Ascending aorta (tissue), 2 donors: ENCODE data around the gene FOXF1. TPM values are rescaled to one million over a fixed set of nuclear protein-coding genes. Genes with fewer than 3 reads are reported as not detected.

Source experiments
- DNase-seq, 2 donors: peaks; one replicate each; pipeline ENCODE4 v3.0.0-alpha.2; 2019; ENCODE audit warnings: low spot score in 2 of 2
- H3K27ac ChIP-seq, 2 donors: fragments of 200-600 bp; sonication (generic); one replicate each; pipeline ENCODE4 v1.5.1; 2016 to 2017; ENCODE audit warnings: mild to moderate bottlenecking in 1 of 2
- H3K27me3 ChIP-seq: fragments of 200-600 bp; sonication (generic); one replicate; pipeline ENCODE4 v1.5.1; 2017
- H3K36me3 ChIP-seq, 2 donors: fragments of 200-600 bp; sonication (generic); one replicate each; pipeline ENCODE4 v1.5.1; 2016
- H3K4me1 ChIP-seq, 2 donors: fragments of 200-600 bp; sonication (generic); one replicate each; pipeline ENCODE4 v1.5.1; 2016 to 2017; ENCODE audit warnings: mild to moderate bottlenecking in 1 of 2
- H3K4me3 ChIP-seq, 2 donors: fragments of 200-600 bp; sonication (generic); one replicate each; pipeline ENCODE4 v1.5.1; 2016 to 2017; ENCODE audit warnings: mild to moderate bottlenecking in 1 of 2
- H3K9me3 ChIP-seq, 2 donors: fragments of 200-600 bp; sonication (generic); one replicate each; pipeline ENCODE4 v1.5.1; 2016
- intact Hi-C: fragments of 100-400 bp; cut with DNase I; formaldehyde crosslinking; loops from one replicate; pipeline ENCODE4 v1.15.1; 2023
- total RNA-seq: library from RNA; depleted of rRNA; stranded (reverse); fragments of >200 nt; gene quantifications from one replicate; pipeline ENCODE4 v1.1.0, GENCODE V29; 2016
- TF ChIP-seq, protein P1 (sequence below), 3 experiments: fragments of 200-600 bp in 2 of 3; fragments of 450-650 bp in 1 of 3; sonication (generic) in 2 of 3; IDR thresholded peaks; one replicate each; pipeline ENCODE4 v1.5.1; 2016 to 2019; ENCODE audit warnings: antibody characterized with exemption in 3 of 3, mild to moderate bottlenecking in 1 of 3, moderate library complexity in 1 of 3

FOXF1 gene
- total RNA-seq, 1 donor from 2014 or later, result 3.2 TPM

GRCh38 chr16:86505899-86506864, 4.1 kb upstream of the FOXF1 start:
- Histone ChIP-seq H3K27me3 (peaks cover 43% of the 10 kb centered on the region), H3K9me3 (no peaks in the 10 kb centered on the region), H3K4me1 (peaks cover 5 to 35% of the 10 kb centered on the region in 2 donors), H3K4me3 (peak overlapping the region in 1 of 2 donors; percentile 14), H3K27ac (no peak overlapping the region), H3K36me3 (no peaks in the 10 kb centered on the region)
- TF ChIP-seq, protein P1, sequence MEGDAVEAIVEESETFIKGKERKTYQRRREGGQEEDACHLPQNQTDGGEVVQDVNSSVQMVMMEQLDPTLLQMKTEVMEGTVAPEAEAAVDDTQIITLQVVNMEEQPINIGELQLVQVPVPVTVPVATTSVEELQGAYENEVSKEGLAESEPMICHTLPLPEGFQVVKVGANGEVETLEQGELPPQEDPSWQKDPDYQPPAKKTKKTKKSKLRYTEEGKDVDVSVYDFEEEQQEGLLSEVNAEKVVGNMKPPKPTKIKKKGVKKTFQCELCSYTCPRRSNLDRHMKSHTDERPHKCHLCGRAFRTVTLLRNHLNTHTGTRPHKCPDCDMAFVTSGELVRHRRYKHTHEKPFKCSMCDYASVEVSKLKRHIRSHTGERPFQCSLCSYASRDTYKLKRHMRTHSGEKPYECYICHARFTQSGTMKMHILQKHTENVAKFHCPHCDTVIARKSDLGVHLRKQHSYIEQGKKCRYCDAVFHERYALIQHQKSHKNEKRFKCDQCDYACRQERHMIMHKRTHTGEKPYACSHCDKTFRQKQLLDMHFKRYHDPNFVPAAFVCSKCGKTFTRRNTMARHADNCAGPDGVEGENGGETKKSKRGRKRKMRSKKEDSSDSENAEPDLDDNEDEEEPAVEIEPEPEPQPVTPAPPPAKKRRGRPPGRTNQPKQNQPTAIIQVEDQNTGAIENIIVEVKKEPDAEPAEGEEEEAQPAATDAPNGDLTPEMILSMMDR (IDR thresholded peaks at IDR 0.05), result no peak
- intact Hi-C loops, result no loop called here
- no peak for DNase-seq

GRCh38 chr16:86507173-86508027, 2.9 kb upstream of the FOXF1 start:
- DNase-seq, result no peak
- TF ChIP-seq, protein P1 (IDR thresholded peaks at IDR 0.05), result no peak
- Histone ChIP-seq H3K4me1 (peaks cover 5 to 38% of the 10 kb centered on the region in 2 donors), H3K27me3 (peaks cover 43% of the 10 kb centered on the region), H3K9me3 (no peaks in the 10 kb centered on the region), H3K4me3 (peak overlapping the region; percentile 51 to 78), H3K36me3 (no peaks in the 10 kb centered on the region), H3K27ac (no peak overlapping the region)
- intact Hi-C loops, result no loop called here

DNA sequence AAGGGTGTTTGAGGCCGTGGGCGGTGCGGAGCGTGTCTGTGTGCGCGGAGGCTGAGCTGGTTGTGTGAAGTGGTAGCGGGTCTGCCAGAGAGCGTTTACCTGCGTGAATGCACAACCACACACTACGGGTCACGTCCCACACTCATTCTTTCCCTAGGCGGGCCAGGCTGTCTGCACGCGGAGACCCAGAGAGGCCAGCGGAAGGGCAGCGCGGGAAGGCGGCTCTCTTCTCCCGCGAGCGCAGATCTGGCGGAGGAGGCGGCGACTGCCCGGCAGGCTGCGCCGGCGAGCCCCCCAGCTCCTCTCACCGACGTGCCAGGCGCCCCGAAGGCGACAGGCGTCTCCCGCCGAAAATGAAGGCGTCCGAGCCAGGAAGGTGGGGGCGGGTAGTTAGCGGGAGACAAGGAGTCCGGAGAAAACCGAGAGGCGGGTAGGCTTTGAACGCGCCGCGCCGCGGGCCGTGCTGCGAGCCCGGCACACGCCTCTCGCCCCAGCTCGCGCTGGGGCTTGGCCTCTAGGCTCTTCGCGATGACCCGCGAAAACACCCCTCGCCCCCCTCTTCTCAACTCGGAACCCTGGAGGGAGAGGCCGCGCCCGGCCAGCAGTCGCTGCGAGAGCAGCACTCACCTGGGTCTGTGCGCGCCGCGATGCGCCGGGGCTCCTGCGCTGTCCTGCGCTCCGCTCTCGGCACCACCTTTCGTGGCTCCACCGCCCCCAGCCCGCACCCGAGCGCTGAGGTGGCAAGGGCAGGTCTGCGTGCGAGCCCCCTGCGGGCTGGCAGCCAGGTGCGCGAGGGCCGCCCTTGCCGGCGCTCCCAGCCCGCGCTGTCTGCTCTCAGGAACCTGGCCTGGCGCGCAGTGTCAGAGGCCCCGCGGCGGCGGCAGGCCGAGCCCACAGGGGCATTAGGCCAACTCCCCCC, 2.0 kb upstream of the FOXF1 start:
- intact Hi-C loops, result no loop called here
- H3K27ac ChIP-seq, result no peak overlapping the region
- peak overlapping the region; percentile 51 to 78 for H3K4me3 ChIP-seq
- no peaks in the 10 kb centered on the region for H3K9me3 ChIP-seq
- no peaks in the 10 kb centered on the region for H3K36me3 ChIP-seq
- H3K4me1 ChIP-seq, result peaks cover 5 to 38% of the 10 kb centered on the region in 2 donors
- TF ChIP-seq, protein P1 (IDR thresholded peaks at IDR 0.05), result no peak
- no peak for DNase-seq
- peaks cover 48% of the 10 kb centered on the region for H3K27me3 ChIP-seq

- Histone ChIP-seq H3K27ac (peak overlapping the region; percentile 48 to 50), H3K9me3 (no peaks in the 10 kb centered on the region), H3K36me3 (no peaks in the 10 kb centered on the region), H3K4me3 (peak overlapping the region; percentile 51 to 78), H3K27me3 (peaks cover 52% of the 10 kb centered on the region), H3K4me1 (peaks cover 5 to 38% of the 10 kb centered on the region in 2 donors)
- TF ChIP-seq, protein P1 (IDR thresholded peaks at IDR 0.05), result no peak
- no peak for DNase-seq
- intact Hi-C loops, result no loop called here
Observed at GRCh38 chr16:86508947-86509758, 1.2 kb upstream of the FOXF1 start.
